HUDEP-2 (cell line): ENCODE measurements around the gene UBC.
"Not testable (repeated sequence)": the region's sequence is repeated elsewhere in the genome, so short reads cannot be mapped to it uniquely, and the experiment has no call there.

Experiments
- DNase-seq, 76 experiments: peaks; one replicate each; lab custom pipeline; 2025; ENCODE audit not compliant: unreplicated experiment in 76 of 76; lab: John Stamatoyannopoulos, UW

Gene UBC

GRCh38 chr12:124888260-124888659 lies 26.2 kb downstream of the UBC start:
- no peak for DNase-seq

DNA sequence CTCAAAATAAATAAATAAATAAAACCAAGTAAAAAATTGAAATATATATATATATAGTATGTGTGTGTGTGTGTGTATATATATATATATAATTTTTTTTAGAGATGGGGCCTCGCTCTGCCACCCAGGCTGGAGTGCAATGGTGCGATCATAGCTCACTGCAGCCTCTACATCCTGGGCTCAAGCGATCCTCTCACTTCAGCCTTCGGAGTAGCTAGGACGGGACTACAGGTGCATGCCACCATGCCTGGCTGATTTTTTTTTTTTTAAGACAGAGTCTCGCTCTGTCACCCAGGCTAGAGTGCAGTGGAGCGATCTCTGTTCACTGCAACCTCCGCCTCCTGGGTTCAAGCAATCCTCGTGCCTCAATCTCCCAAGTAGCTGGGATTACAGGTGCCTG lies 26.7 kb downstream of the UBC start:
- not testable (repeated sequence) for DNase-seq

DNA sequence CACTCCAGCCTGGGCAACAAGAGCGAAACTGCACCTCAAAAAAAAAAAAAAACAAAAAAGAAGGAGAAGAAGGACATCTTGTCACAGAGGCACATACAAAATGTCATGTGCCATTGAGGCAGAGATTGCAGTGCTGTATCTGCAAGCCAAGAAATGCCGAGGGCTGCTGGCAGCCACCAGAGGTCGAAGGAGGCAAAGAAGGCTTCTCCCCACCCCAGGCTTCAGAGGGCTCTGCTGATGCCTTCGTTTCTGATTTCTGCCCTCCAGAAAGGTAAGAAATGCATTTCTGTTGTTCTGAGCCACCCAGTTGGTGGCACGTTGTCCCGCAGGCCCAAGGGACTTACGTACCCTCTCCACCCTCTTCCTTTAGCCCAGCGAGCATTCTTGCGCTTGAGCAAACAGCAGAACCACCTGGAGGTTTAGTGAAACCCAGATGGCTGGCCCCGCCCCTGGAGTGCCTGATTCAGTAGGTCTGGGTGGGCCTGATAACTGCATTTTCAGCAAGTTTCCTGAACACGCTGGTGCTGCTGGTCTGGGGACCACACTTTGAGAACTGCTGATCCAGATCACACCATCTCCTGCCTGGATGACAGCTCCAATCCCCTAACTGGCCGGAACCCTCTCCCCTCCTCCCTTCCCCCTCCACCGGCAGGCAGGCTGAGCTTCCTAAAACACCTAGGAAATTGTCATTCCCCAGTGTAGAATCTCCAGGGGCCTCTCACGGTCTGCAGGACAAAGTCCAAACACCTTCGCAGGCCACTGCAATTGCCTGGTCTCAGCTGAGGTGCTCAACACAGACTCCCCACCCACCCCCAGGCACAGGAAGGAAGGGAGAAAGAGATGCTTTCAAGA lies 29.6 kb downstream of the UBC start:
- DNase-seq = peak in 62 of 76 experiments; percentile 14 to 79 (median 54)

DNA sequence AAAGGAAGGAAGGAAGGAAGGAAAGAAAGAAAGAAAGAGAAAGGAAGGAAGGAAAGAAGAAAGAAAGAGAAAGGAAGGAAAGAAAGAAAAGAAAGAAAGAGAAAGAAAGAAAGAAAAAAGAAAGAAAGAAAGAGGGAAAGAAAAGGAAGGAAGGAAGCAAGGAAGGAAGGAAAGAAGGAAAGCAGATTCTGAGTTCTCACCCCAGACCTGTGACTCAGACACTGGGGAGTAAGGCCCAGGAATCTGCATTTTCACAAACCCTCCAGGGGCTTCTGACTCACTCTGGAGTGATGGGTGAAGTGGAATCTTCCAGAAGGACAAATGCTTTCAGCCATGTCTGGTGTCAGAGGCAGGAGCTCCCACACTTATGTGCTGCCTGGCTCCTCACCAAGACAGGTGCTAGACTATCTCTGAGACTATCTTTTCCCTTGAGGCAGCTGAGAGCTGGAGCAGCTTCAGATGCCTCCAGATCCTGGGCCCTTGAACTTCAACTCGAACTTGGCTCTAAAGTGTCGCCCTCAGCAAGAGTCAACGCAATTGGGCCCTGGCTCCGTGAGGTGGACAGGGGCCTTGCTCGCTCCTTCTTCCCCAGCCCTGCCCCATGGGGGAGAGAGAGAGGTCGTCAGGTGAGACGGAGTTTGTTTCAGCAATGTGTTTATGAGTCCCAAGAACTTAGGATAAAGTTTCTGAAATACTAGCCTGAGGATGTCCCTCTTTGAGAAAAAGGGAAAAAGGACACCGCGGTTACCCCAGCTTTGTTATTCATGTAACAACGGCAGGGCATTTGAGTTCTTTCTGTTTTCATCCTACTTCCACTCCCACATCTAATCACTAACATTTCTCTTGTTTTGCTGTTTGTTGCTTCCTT lies 31.0 kb downstream of the UBC start:
- DNase-seq = no peak

- DNase-seq = no peak
Observed at GRCh38 chr12:124881123-124881522, 33.3 kb downstream of the UBC start.

GRCh38 chr12:124880335-124880734 lies 34.1 kb downstream of the UBC start:
- peak in 1 of 76 experiments; percentile 3 for DNase-seq

GRCh38 chr12:124878795-124879516 lies 35.5 kb downstream of the UBC start:
- DNase-seq = no peak

GRCh38 chr12:124877423-124877822 lies 37.0 kb downstream of the UBC start:
- DNase-seq = no peak

- no peak for DNase-seq
Observed at GRCh38 chr12:124876171-124876570, 38.3 kb downstream of the UBC start.

- peak in 4 of 76 experiments; percentile 7 to 24 (median 14) for DNase-seq
Observed at GRCh38 chr12:124875803-124876132, 38.7 kb downstream of the UBC start.

- DNase-seq = peak in 13 of 76 experiments; percentile 5 to 51 (median 17)
Observed at GRCh38 chr12:124874988-124875802, 39.3 kb downstream of the UBC start.

GRCh38 chr12:124874188-124874587 lies 40.3 kb downstream of the UBC start:
- DNase-seq = no peak

DNA sequence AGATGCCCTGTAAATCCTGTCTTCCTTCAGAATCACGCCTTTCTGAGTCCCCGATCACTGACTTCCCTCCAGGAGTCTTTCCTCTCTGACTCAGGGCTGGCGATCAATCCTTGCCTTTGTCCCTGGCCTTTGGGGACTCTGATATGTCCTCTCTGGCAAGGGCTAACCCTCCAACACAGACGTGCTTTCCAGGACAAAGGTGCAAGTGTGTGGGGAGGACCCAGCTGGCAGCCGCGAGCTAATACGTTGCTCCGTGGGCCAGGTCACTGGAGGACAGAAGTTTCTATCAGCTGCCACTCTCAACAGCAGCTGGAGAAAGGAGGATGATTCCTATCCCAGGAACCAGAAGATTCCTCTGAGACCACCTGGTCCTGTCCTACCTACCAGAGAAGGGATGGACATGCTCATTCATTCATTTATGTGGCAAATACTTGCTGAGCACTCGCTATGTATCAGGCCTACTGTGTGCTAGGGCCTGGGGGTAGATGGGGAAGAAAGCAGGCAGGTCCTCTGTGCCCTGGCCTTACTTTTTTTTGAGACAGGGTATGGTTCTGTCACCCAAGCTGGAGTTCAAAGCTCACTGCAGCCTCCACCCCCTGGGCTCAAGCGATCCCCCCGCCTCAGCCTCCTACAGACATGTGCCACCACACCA lies 42.3 kb downstream of the UBC start:
- DNase-seq = no peak

- no peak for DNase-seq
Observed at GRCh38 chr12:124871297-124871696, 43.2 kb downstream of the UBC start.

- no peak for DNase-seq
Observed at GRCh38 chr12:124870515-124870914, 43.9 kb downstream of the UBC start.

DNA sequence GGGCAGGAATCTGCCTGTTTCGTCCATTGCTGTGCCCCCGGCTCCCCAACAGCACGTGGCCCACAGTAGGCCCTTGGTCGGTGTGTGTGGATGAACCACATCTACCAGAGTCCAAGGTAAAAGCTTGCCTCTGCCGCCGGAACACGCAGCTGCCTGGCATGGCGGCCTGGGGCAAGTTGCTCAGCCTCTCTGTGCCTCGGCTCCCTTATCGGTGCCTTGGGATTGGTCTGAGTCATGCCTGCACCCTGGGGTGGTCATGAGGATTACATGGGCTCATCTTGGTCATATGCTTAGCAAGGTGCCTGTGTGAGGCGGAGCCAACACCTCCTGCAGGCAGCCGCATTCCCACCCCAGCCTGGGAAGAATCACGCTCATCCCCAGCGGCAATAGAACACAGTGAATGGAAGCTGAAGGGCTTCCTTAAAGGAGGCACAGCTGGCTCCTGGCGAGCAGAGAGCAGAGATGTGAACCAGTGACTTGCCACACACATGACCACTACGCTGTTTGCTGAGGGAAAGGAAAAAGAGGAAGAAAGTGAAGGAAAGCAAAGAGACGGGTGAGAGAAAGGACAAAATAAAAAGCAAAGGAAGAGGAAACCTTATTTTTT lies 45.3 kb downstream of the UBC start:
- DNase-seq = peak; percentile 18 to 91 (median 79)

DNA sequence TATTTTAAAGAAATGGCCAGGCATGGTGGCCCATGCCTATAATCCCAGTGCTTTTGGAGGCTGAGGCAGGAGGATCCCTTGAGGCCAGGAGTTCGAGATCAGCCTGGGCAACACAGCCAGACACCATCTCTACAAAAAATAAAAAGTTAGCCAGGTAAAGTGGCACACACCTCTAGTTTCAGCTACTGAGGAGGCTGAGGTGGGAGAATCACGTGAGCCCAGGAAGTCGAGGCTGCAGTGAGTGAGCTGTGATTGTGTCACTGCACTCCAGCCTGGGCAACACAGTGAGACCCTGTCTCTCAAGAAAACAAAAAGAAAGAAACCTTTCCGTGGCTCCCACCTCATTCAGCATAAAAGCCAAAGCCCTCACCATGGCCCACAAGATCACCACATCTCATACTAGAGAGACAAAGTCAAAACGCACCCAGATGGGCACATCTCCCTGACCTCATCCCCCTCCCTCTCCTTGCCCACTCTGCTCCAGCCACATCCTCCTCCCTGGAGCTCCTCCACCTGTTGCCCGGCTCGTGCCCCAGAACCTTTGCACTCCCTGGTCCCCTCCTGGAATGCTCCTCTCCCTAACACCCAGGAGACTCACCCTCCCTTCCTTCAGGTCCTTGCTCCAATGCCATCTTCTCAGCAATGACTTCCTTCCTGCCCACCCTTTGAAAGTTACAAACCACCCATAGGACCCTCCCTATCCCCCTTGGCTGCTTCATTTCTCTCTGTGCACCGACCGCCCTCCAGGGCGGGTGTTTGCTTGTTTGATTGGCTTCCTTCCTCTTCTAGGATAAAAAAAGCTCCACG lies 46.0 kb downstream of the UBC start:
- peak in 5 of 76 experiments; percentile 31 to 68 (median 49) for DNase-seq

GRCh38 chr12:124867401-124867930 lies 47.0 kb downstream of the UBC start:
- peak in 30 of 76 experiments; percentile 11 to 69 (median 36) for DNase-seq
